HepG2 (cell line): ENCODE data around the gene ARHGAP45. TPM values are rescaled to one million over a fixed set of nuclear protein-coding genes. Genes with fewer than 3 reads are reported as not detected.

Experiments used
- ARID3A ChIP-seq: IDR thresholded peaks from 2 replicates; pipeline ENCODE4 v1.6.1; 2012; ENCODE audit warnings: low read depth, low read length, improper control_type of control experiment
- ATF7-NPFF ChIP-seq: sonication (generic); formaldehyde crosslinking; IDR thresholded peaks from 2 replicates; pipeline ENCODE4 v1.8.1; 2023; ENCODE audit warnings: mild to moderate bottlenecking, low read depth, missing genetic modification reagents, moderate library complexity
- E2F1 ChIP-seq: sonication (generic); formaldehyde crosslinking; IDR thresholded peaks from 2 replicates; pipeline ENCODE4 v1.5.0; 2020; ENCODE audit warnings: missing genetic modification reagents
- EED ChIP-seq: sonication (generic); formaldehyde crosslinking; IDR thresholded peaks from 2 replicates; pipeline ENCODE4 v1.5.0; 2020; ENCODE audit warnings: mild to moderate bottlenecking, missing genetic modification reagents
- ELF3 ChIP-seq: IDR thresholded peaks from 2 replicates; pipeline ENCODE4 v1.6.1; 2016; ENCODE audit warnings: missing genetic modification reagents, missing compliant biosample characterization
- ELF4 ChIP-seq: sonication (generic); formaldehyde crosslinking; IDR thresholded peaks from 2 replicates; pipeline ENCODE4 v1.5.0; 2020; ENCODE audit warnings: missing genetic modification reagents, mild to moderate bottlenecking, moderate library complexity, borderline replicate concordance
- FOXP4 ChIP-seq: sonication (generic); formaldehyde crosslinking; IDR thresholded peaks from 2 replicates; pipeline ENCODE4 v1.4.0; 2020; ENCODE audit warnings: missing genetic modification reagents
- PAX8 ChIP-seq: sonication (generic); formaldehyde crosslinking; IDR thresholded peaks from 2 replicates; pipeline ENCODE4 v1.8.0; 2022; ENCODE audit warnings: mild to moderate bottlenecking, missing genetic modification reagents, borderline replicate concordance
- POLR2AphosphoS5 ChIP-seq: IDR thresholded peaks from 2 replicates; pipeline ENCODE4 v1.6.1; 2012; ENCODE audit warnings: low read depth, low read length
- RXRB ChIP-seq: IDR thresholded peaks from 2 replicates; pipeline ENCODE4 v1.6.1; 2016; ENCODE audit warnings: borderline replicate concordance, missing genetic modification reagents, missing compliant biosample characterization
- SIX4 ChIP-seq: sonication (generic); formaldehyde crosslinking; IDR thresholded peaks from 2 replicates; pipeline ENCODE4 v1.4.0; 2020; ENCODE audit warnings: missing genetic modification reagents
- SP4 ChIP-seq: sonication (generic); formaldehyde crosslinking; IDR thresholded peaks from 2 replicates; pipeline ENCODE4 v1.8.1; 2023; ENCODE audit warnings: mild to moderate bottlenecking, missing genetic modification reagents
- TARDBP ChIP-seq: sonication (generic); formaldehyde crosslinking; IDR thresholded peaks from 2 replicates; pipeline ENCODE4 v1.8.0; 2022; ENCODE audit warnings: mild to moderate bottlenecking, missing genetic modification reagents
- TMF1 ChIP-seq: sonication (generic); formaldehyde crosslinking; IDR thresholded peaks from 2 replicates; pipeline ENCODE4 v1.8.1; 2022; ENCODE audit warnings: low read depth, missing genetic modification reagents
- ZBTB38 ChIP-seq: sonication (generic); formaldehyde crosslinking; IDR thresholded peaks from 2 replicates; pipeline ENCODE4 v1.5.1; 2020; ENCODE audit warnings: mild to moderate bottlenecking, missing genetic modification reagents
- ZNF136 ChIP-seq: sonication (generic); formaldehyde crosslinking; IDR thresholded peaks from 2 replicates; pipeline ENCODE4 v1.8.1; 2022; ENCODE audit warnings: low read depth, mild to moderate bottlenecking, moderate library complexity, missing genetic modification reagents
- ZNF232 ChIP-seq: sonication (generic); formaldehyde crosslinking; IDR thresholded peaks from 2 replicates; pipeline ENCODE4 v1.4.0; 2020; ENCODE audit warnings: missing genetic modification reagents, borderline replicate concordance
- ZNF350 ChIP-seq: sonication (generic); formaldehyde crosslinking; IDR thresholded peaks from 2 replicates; pipeline ENCODE4 v1.4.0; 2020; ENCODE audit warnings: mild to moderate bottlenecking, low read depth, missing genetic modification reagents, borderline replicate concordance
- ZNF513 ChIP-seq: sonication (generic); formaldehyde crosslinking; conservative IDR thresholded peaks from 2 replicates; pipeline ENCODE4 v1.5.0; 2020; ENCODE audit warnings: missing genetic modification reagents
- ZNF530 ChIP-seq: sonication (generic); formaldehyde crosslinking; IDR thresholded peaks from 2 replicates; pipeline ENCODE4 v1.5.0; 2020; ENCODE audit warnings: low read depth, mild to moderate bottlenecking, missing genetic modification reagents
- ZNF546 ChIP-seq: sonication (generic); formaldehyde crosslinking; conservative IDR thresholded peaks from 2 replicates; pipeline ENCODE4 v1.8.1; 2023; ENCODE audit warnings: mild to moderate bottlenecking, missing genetic modification reagents
- ZNF605 ChIP-seq: sonication (generic); formaldehyde crosslinking; IDR thresholded peaks from 2 replicates; pipeline ENCODE4 v1.8.0; 2022; ENCODE audit warnings: mild to moderate bottlenecking, missing genetic modification reagents
- ZNF674 ChIP-seq: sonication (generic); formaldehyde crosslinking; IDR thresholded peaks from 2 replicates; pipeline ENCODE4 v1.5.0; 2020; ENCODE audit warnings: low read depth, mild to moderate bottlenecking, missing genetic modification reagents
- polyA plus RNA-seq, 8 experiments: library from polyadenylated mRNA; depleted of rRNA in 3 of 8; stranded (reverse) in 7 of 8; unstranded in 1 of 8; fragments of >200 nt; fragmentation: Illumina TruSeq in 4 of 8; extraction: Trizol in 4 of 8; gene quantifications; 2 replicates each; pipeline versions ENCODE4 v1.2.1 to v1.2.3, GENCODE V29; 2011 to 2016; ENCODE audit warnings: low read depth in 4 of 8, missing spikeins in 1 of 8, mixed read lengths in 1 of 8; ENCODE audit not compliant: insufficient read depth in 1 of 8
- total RNA-seq, 5 experiments: library from RNA; depleted of rRNA; stranded (reverse); fragments of >200 nt; fragmentation: Illumina TruSeq; extraction: Trizol; gene quantifications; 2 replicates each; pipeline ENCODE4 v1.2.3, GENCODE V29; 2016; ENCODE audit warnings: low read depth in 1 of 5

The ARHGAP45 gene
- total and polyA plus RNA-seq, 2 of the 13 experiments (the other 11 are each of a cell fraction or from before 2014, with no cell fraction given): 0.84 to 32.0 TPM

- TF ChIP-seq RXRB (CRISPR knock-in tag) (peak; percentile 67; the same call in 1 of the 2 replicates), ZNF605 (peak; percentile 76; the same call in 1 of the 2 replicates), EED (CRISPR knock-in tag) (peak; percentile 80; the same call in 1 of the 2 replicates), ZNF530 (no peak), FOXP4 (CRISPR knock-in tag) (peak; percentile 65), ZNF513 (CRISPR knock-in tag) (0 out of 2 replicates have a peak, but pooled peaks have one; percentile 82), POLR2AphosphoS5 (peak; percentile 70), ATF7-NPFF (CRISPR knock-in tag) (peak; percentile 46; the same call in 1 of the 2 replicates), PAX8 (CRISPR knock-in tag) (peak; percentile 67; the same call in 1 of the 2 replicates), SP4 (CRISPR knock-in tag) (peak; percentile 80; the same call in 1 of the 2 replicates), SIX4 (CRISPR knock-in tag) (peak; percentile 79), TARDBP (CRISPR knock-in tag) (peak; percentile 80; the same call in 1 of the 2 replicates), TMF1 (CRISPR knock-in tag) (no peak), ZNF674 (CRISPR knock-in tag) (no peak), ELF4 (CRISPR knock-in tag) (peak; percentile 72; the same call in 1 of the 2 replicates), ARID3A (0 out of 2 replicates have a peak, but pooled peaks have one; percentile 36), ZNF546 (CRISPR knock-in tag) (no peak), E2F1 (CRISPR knock-in tag) (peak; percentile 43; the same call in 1 of the 2 replicates), ZNF136 (CRISPR knock-in tag) (0 out of 2 replicates have a peak, but pooled peaks have one; percentile 54), ZBTB38 (CRISPR knock-in tag) (peak; percentile 74; the same call in 1 of the 2 replicates), ELF3 (CRISPR knock-in tag) (peak; percentile 66), ZNF350 (CRISPR knock-in tag) (peak; percentile 67; the same call in 1 of the 2 replicates), ZNF232 (CRISPR knock-in tag) (no peak)
Observed at GRCh38 chr19:1094978-1095701, 28.2 kb downstream of the ARHGAP45 start, which contains the start of gene POLR2E (continued).
